Activated T-helper 1 cell treated with Interleukin-2 at 50 U/mL for 16 hours (primary cell): ENCODE results near the gene CPNE2.
A peak's percentile ranks its signal among the peaks of the same experiment; 100 is the strongest.
"Not testable (repeated sequence)": the region's sequence is repeated elsewhere in the genome, so short reads cannot be mapped to it uniquely, and the experiment has no call there.

Source experiments
- DNase-seq: peaks from one replicate; pipeline ENCODE4 v3.0.0-alpha.2; 2020; ENCODE audit warnings: low read depth

The CPNE2 gene

GRCh38 chr16:57091975-57092785 is at the start of gene CPNE2:
CPNE2 (plus strand) TSS chr16:57092583; CDS start chr16:57110743, 18,160 bp downstream.
- peak; percentile 6 for DNase-seq

- DNase-seq = no peak
Measured at GRCh38 chr16:57043248-57043647, 49.1 kb upstream of the CPNE2 start.

GRCh38 chr16:57044931-57045693 is 47.3 kb upstream of the CPNE2 start:
- no peak for DNase-seq

GRCh38 chr16:57045694-57046381 is 46.5 kb upstream of the CPNE2 start:
- DNase-seq = no peak

GRCh38 chr16:57048095-57048494 is 44.3 kb upstream of the CPNE2 start:
- no peak for DNase-seq

GRCh38 chr16:57049678-57050077 is 42.7 kb upstream of the CPNE2 start:
- no peak for DNase-seq

DNA sequence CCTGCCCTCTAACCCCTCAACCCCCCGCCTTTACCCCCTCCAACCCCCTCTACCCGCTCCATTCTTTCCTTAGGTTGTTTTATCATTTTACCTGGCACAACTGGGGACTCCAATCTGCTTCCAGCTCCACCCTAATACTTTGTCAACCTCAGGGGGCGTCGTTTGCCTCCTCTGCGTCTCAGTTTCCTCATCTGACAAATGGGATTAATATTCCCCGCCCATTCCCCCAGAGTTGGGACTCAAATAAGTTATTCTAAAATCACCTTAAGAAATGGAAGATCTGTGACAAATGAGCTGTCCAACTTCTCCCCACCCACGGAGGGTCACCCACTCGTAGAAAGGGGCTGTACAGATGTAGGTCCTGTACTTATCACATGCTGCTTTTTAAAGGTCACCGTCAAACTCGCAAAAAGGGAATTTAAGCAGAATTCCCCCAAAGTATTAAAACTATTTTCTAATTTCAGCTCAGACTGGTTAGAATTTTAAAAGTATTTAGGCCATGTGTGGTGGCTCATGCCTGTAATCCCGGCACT is 40.6 kb upstream of the CPNE2 start:
- no peak for DNase-seq

GRCh38 chr16:57053206-57053605 is 39.2 kb upstream of the CPNE2 start:
- no peak for DNase-seq

DNA sequence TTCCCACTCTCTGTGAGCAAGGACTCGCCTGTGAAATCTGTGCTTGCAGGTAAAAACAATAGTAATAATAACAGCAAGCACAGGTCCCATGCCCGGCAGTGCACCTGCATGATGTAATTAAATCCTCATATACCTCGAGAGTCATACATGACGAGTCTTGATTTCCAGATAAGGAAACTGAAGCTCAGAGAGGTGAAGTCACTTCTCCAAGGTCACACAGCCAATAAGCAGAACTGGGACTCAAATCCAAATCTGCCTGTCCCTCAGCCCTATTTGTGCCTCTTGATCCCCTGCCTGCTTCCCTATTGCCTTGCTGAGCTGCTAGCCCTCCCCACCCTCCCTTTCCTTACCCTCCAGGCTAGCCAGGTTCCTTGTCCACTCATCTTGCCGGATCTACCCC is 38.0 kb upstream of the CPNE2 start:
- no peak for DNase-seq

DNA sequence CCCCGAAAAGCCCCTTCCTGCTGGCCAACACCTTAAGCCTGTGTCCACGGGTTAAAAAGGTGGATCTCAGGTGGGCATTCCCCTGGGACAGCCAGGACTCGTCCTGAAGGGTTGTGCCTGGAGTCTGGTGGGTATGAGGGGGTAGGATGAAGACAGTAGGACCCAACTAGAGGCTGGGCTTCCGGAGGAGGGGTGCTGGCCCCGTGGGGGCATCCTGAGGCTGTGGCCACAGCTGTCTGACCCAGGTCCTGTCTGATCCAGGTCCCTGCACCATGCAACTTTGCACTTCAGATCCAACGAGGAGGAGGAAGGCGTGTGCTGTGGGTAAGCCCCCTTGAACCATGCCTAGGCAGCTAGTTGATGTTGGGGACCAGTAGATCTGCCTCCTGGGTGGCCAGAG is 37.6 kb upstream of the CPNE2 start:
- DNase-seq = no peak

- no peak for DNase-seq
Measured at GRCh38 chr16:57055671-57056070, 36.7 kb upstream of the CPNE2 start.

DNA sequence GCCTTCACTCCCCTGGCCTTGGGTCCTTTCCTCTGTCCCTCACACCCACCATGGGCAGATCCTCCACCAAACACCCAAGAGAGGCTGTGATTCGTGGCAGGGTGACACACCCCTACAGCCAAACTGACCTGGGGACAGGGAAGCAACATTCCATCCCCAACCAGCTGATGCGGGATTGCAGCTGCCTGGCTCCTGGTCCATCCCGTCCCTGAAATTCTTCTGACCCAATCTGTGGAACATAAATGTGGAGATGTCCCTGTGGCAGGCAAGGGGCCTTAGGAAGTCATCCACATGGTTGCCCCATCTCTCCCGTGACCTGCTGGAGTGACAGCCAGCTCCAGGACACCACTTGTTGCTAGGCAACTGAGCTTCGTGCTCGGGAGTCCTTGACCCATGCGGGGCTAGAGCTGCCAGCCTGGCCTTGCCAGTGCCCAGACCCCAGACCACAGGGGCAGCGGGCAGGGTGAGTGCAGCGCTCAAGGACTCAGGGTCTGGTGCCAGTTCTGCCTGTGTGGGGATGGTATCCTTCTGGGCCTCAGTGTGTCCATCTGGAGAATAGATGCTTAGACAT is 34.0 kb upstream of the CPNE2 start:
- no peak for DNase-seq

- DNase-seq = no peak
Measured at GRCh38 chr16:57060323-57061083, 31.9 kb upstream of the CPNE2 start.

DNA sequence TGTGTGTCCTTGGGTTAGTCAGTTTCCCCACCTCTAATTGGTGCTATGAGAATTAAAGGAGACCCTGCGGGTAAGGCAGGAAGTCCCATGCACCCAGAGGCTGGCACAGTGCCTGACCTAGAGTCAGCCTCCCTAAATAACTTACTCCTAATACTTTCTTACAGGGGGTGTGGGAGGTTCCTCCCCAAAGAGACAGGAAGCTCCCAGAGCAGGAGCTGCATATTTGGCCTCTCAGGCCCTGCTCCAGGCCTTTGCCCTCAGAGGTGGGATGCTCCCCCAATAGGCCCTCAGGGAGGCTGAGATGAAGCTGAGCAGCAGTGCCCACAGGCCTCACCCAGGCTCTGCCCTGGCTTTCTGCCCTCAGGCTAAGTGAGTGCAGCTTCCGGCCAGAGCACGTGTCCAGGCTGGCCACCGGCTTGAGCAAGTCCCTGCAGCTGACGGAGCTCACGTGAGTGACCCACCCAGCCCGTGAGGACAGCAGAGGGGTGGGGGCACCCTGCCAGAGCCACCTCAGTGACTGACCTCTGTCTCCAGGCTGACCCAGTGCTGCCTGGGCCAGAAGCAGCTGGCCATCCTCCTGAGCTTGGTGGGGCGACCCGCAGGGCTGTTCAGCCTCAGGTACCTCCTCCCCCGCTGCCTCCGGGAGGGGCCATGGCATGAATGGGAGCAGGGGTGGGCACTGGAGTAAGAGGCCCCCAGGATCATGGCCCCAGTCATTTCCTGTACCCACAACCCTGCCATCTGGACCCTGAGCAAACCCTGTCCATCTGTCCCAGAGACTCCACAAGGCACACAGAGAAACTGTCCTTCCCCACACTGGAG is 31.1 kb upstream of the CPNE2 start:
- no peak for DNase-seq

GRCh38 chr16:57062329-57062728 is 30.1 kb upstream of the CPNE2 start:
- DNase-seq = no peak

DNA sequence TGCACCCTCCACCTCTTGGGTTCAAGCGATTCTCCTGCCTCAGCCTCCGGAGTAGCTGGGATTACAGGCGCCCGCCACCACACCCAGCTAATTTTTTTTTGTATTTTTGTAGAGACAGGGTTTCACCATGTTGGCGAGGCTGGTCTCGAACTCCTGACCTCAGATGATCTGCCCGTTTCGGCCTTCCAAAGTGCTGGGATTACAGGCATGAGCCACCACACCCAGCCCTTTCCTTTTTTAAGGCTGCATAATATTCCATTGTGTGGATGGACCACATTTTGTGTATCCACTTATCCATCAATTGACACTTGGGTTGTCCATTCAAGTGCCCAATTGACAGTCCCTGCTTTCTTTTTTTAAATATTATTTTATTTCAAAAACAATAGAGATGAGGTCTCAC is 29.2 kb upstream of the CPNE2 start:
- DNase-seq = not testable (repeated sequence)

DNA sequence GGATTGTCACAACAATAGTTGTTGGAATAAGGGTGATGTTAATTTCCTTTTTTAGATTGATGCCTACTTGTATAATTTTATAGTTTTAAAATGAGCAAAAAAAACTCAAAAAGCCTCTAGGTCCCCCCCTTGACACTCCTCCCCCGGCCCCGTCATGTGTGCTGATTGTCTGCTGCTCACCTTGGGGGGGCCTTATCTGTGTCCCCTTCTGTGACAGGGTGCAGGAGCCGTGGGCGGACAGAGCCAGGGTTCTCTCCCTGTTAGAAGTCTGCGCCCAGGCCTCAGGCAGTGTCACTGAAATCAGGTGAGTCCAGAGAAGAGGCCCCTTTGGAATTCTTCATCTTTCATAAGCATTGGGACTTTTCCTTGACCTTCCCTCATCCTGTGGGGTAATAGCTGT is 27.4 kb upstream of the CPNE2 start:
- no peak for DNase-seq

DNA sequence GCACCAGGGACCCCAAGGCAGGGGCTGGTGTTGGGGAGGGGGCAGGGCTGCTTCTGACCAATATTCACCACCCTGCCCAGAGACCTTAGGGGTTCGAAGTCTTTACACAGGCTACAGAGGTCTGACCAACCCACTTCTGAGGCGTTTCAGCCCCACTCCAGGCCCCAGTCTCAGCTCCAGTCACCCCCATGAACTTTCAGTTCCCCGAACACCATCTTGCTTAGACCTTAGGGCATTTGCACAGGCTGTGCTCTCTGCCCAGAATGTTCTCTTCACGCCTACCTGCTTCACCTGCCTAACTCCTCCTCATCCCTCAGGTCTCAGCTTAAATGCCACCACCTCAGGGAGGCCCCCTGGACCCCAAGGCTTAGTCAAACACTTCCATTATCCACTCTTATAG is 25.8 kb upstream of the CPNE2 start:
- DNase-seq = no peak

DNA sequence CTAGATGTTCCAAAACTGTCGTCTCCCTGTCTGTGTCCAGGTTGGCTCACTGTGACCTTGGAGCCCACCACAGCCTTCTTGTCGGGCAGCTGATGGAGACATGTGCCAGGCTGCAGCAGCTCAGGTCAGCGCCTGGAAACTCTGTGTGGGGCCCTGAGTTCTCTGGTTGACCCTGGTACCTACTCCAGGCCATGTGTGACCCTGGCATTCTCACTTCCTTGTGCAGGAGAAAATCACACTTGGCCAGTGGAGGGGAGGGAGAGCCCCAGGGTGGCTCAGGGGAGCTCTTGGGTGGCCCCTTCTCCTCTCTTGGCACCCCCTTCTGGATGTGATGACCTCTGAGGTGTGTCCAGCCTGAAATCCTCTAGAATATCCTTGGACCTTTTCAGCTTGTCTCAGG is 25.0 kb upstream of the CPNE2 start:
- no peak for DNase-seq

- no peak for DNase-seq
Measured at GRCh38 chr16:57069053-57069452, 23.3 kb upstream of the CPNE2 start.
